ENCODE data around the gene TBC1D5.
"Not testable (repeated sequence)": the region's sequence is repeated elsewhere in the genome, so short reads cannot be mapped to it uniquely, and the experiment has no call there.

GRCh38 chr3:17635675-17636074 is 106.8 kb downstream of the TBC1D5 start:
- TF ChIP-seq POLR2A, CTCF (IDR thresholded peaks at IDR 0.05): not testable (repeated sequence)
